Vagina (tissue), 2 donors: Measurements from ENCODE around the gene HCN1.

Experiments used
- POLR2A ChIP-seq, 2 donors: fragments of 450-650 bp; IDR thresholded peaks; one replicate each; pipeline ENCODE4 v1.6.1; 2017; ENCODE audit warnings: antibody characterized with exemption in 2 of 2, mild to moderate bottlenecking in 2 of 2, moderate library complexity in 2 of 2
- TF ChIP-seq, protein P1 (sequence below), 3 experiments: fragments of 450-650 bp in 2 of 3; fragments of 200-600 bp in 1 of 3; sonication (generic) in 1 of 3; IDR thresholded peaks; one replicate each; pipeline ENCODE4 v1.5.1; 2017 to 2019; ENCODE audit warnings: antibody characterized with exemption in 3 of 3, mild to moderate bottlenecking in 2 of 3, moderate library complexity in 2 of 3

DNA sequence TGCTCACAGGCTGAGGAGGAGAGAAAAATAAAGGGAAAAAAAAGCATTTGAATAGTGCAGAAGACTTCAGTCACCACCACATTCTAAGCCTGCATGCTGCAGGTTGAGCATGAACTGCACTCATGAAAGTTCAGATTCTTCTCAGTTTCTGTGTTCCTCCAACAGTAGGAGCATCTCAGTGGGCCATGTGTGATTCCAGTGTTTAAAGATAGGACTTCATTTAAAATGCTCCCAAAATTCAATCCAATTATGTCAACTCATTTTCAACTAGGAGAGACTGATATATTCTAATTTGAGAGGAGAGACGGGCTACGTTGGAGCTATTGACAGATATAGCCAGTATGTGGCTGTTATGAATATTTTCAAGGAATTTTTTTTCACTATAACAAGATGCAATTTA is 186.8 kb downstream of the HCN1 start:
- TF ChIP-seq, protein P1, sequence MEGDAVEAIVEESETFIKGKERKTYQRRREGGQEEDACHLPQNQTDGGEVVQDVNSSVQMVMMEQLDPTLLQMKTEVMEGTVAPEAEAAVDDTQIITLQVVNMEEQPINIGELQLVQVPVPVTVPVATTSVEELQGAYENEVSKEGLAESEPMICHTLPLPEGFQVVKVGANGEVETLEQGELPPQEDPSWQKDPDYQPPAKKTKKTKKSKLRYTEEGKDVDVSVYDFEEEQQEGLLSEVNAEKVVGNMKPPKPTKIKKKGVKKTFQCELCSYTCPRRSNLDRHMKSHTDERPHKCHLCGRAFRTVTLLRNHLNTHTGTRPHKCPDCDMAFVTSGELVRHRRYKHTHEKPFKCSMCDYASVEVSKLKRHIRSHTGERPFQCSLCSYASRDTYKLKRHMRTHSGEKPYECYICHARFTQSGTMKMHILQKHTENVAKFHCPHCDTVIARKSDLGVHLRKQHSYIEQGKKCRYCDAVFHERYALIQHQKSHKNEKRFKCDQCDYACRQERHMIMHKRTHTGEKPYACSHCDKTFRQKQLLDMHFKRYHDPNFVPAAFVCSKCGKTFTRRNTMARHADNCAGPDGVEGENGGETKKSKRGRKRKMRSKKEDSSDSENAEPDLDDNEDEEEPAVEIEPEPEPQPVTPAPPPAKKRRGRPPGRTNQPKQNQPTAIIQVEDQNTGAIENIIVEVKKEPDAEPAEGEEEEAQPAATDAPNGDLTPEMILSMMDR (IDR thresholded peaks at IDR 0.05), result no peak
- TF ChIP-seq POLR2A (IDR thresholded peaks at IDR 0.05), result no peak
